WTC11 (cell line): ENCODE measurements around the gene DHX58. TPM values are rescaled to one million over a fixed set of nuclear protein-coding genes. Genes with fewer than 3 reads are reported as not detected.
A peak's percentile ranks its signal among the peaks of the same experiment; 100 is the strongest.

ENCODE experiments used
- ATAC-seq: fragments of 200-7000 bp; cut with Tn5 transposase; 2 replicates; pipeline ENCODE4 v1.10.0; 2021; ENCODE audit warnings: mild to moderate bottlenecking, moderate library complexity
- CTCF ChIA-PET: fragments of 300-600 bp; sonication (Branson Sonifier 250); formaldehyde crosslinking; loops from one replicate; lab custom pipeline; 2021; ENCODE audit warnings: antibody characterized with exemption; lab: Charles Lee
- POLR2A ChIA-PET: fragments of 350-600 bp; sonication (Branson Sonifier 250); formaldehyde crosslinking; loops from one replicate; lab custom pipeline; 2021; ENCODE audit warnings: antibody characterized with exemption; lab: Charles Lee
- DNase-seq: peaks from one replicate; pipeline ENCODE4 v3.0.0; 2021; ENCODE audit warnings: low spot score
- H3K27ac Mint-ChIP-seq: 2 replicates; pipeline ENCODE4 v1.8.0; 2021; ENCODE audit warnings: mixed read lengths
- H3K27me3 Mint-ChIP-seq: 2 replicates; pipeline ENCODE4 v1.8.0; 2021; ENCODE audit warnings: low read depth, mild to moderate bottlenecking, moderate library complexity, mixed read lengths
- H3K36me3 Mint-ChIP-seq: 2 replicates; pipeline ENCODE4 v1.8.0; 2021; ENCODE audit warnings: mixed read lengths
- H3K4me1 Mint-ChIP-seq: 2 replicates; pipeline ENCODE4 v1.8.0; 2022; ENCODE audit warnings: mixed read lengths
- H3K4me3 Mint-ChIP-seq: 2 replicates; pipeline ENCODE4 v1.8.0; 2021; ENCODE audit warnings: mild to moderate bottlenecking, moderate library complexity, mixed read lengths
- H3K9me3 Mint-ChIP-seq: 2 replicates; pipeline ENCODE4 v1.8.0; 2021; ENCODE audit warnings: mixed read lengths
- ATF1 ChIP-seq: sonication (generic); formaldehyde crosslinking; IDR thresholded peaks from 2 replicates; pipeline ENCODE4 v1.8.1; 2023; ENCODE audit warnings: mild to moderate bottlenecking, moderate library complexity, missing genetic modification reagents
- ATF3 ChIP-seq: sonication (generic); formaldehyde crosslinking; conservative IDR thresholded peaks from 2 replicates; pipeline ENCODE4 v1.8.1; 2022; ENCODE audit warnings: mild to moderate bottlenecking, missing genetic modification reagents
- ATF6 ChIP-seq: sonication (generic); formaldehyde crosslinking; IDR thresholded peaks from 2 replicates; pipeline ENCODE4 v1.8.1; 2023; ENCODE audit warnings: mild to moderate bottlenecking, missing genetic modification reagents
- CTCF ChIP-seq: fragments of 200-600 bp; IDR thresholded peaks from 2 replicates; pipeline ENCODE4 v1.8.0; 2022; ENCODE audit warnings: antibody characterized with exemption
- E2F1 ChIP-seq: sonication (generic); formaldehyde crosslinking; IDR thresholded peaks from 2 replicates; pipeline ENCODE4 v1.8.0; 2022; ENCODE audit warnings: mild to moderate bottlenecking, missing genetic modification reagents
- EMX1 ChIP-seq: fragments of 250-450 bp; sonication (Bioruptor Pico); IDR thresholded peaks from 2 replicates; pipeline ENCODE4 v1.8.0; 2021; ENCODE audit warnings: mild to moderate bottlenecking
- FOXK1 ChIP-seq: sonication (generic); formaldehyde crosslinking; IDR thresholded peaks from 2 replicates; pipeline ENCODE4 v1.8.0; 2022; ENCODE audit warnings: mild to moderate bottlenecking, moderate library complexity, missing genetic modification reagents
- GABPB1 ChIP-seq: sonication (generic); formaldehyde crosslinking; IDR thresholded peaks from 2 replicates; pipeline ENCODE4 v1.8.1; 2023; ENCODE audit warnings: mild to moderate bottlenecking, missing genetic modification reagents
- STAT6 ChIP-seq: sonication (generic); formaldehyde crosslinking; conservative IDR thresholded peaks from 2 replicates; pipeline ENCODE4 v1.8.1; 2023; ENCODE audit warnings: mild to moderate bottlenecking, low read depth, missing genetic modification reagents, moderate library complexity
- TP53 ChIP-seq: sonication (generic); formaldehyde crosslinking; IDR thresholded peaks from 2 replicates; pipeline ENCODE4 v1.8.1; 2023; ENCODE audit warnings: mild to moderate bottlenecking, missing genetic modification reagents
- ZNF396 ChIP-seq: fragments of 250-450 bp; sonication (Bioruptor Pico); IDR thresholded peaks from 2 replicates; pipeline ENCODE4 v1.8.0; 2021; ENCODE audit warnings: mild to moderate bottlenecking, moderate library complexity, borderline replicate concordance
- ZNF416 ChIP-seq: fragments of 250-450 bp; sonication (Bioruptor Pico); IDR thresholded peaks from 2 replicates; pipeline ENCODE4 v1.9.0; 2021; ENCODE audit warnings: mild to moderate bottlenecking, inconsistent platforms
- ZNF532 ChIP-seq: fragments of 250-450 bp; sonication (Bioruptor Pico); IDR thresholded peaks from 2 replicates; pipeline ENCODE4 v1.9.0; 2021; ENCODE audit warnings: mild to moderate bottlenecking, borderline replicate concordance
- total RNA-seq: library from RNA; stranded (reverse); gene quantifications from 3 replicates; pipeline ENCODE4 v1.2.3, GENCODE V29; 2021

The DHX58 gene
- total RNA-seq, 1 experiment from 2014 or later: 6.3 TPM

GRCh38 chr17:42101513-42102292 lies 10.8 kb downstream of the DHX58 start:
- ChIA-PET CTCF (interaction anchor here (0.5 to 6.7 kb wide), 47 partner anchors 8 to 328 kb away, joined by 3 to 138 read pairs (median 4); partner anchors contain the start of genes DHX58, DNAJC7, HSPB9 and JUP), POLR2A (interaction anchor here (0.5 kb wide), 1 partner anchor 71 kb away, joined by 3 read pairs; no protein-coding TSS in a partner anchor)
- DNase-seq (peak; percentile 97), ATAC-seq (peak; percentile 84)
- no peak overlapping the region for H3K27ac Mint-ChIP-seq
- H3K4me1 Mint-ChIP-seq: peaks cover 19% of the 10 kb centered on the region
- no peaks in the 10 kb centered on the region for H3K9me3 Mint-ChIP-seq
- H3K27me3 Mint-ChIP-seq: peaks cover 25% of the 10 kb centered on the region
- H3K36me3 Mint-ChIP-seq: no peaks in the 10 kb centered on the region
- TF ChIP-seq CTCF: peak; percentile 98
- no peak for TF ChIP-seq FOXK1 (CRISPR knock-in tag)
- TF ChIP-seq GABPB1 (CRISPR knock-in tag): 0 out of 2 replicates have a peak, but pooled peaks have one; percentile 19
- no peak for TF ChIP-seq TP53 (CRISPR knock-in tag)
- no peak for TF ChIP-seq STAT6
- no peak for TF ChIP-seq ZNF416 (CRISPR knock-in tag)
- no peak for TF ChIP-seq ATF3 (CRISPR knock-in tag)
- no peak for TF ChIP-seq ZNF396 (CRISPR knock-in tag)
- TF ChIP-seq E2F1: no peak
- no peak for TF ChIP-seq ATF1 (CRISPR knock-in tag)
- TF ChIP-seq ATF6 (CRISPR knock-in tag): no peak
- TF ChIP-seq EMX1 (CRISPR knock-in tag): no peak
- TF ChIP-seq ZNF532 (CRISPR knock-in tag): no peak
- H3K4me3 Mint-ChIP-seq: no peak overlapping the region
